ENCODE measurements around the gene C13orf46.

Gene C13orf46

DNA sequence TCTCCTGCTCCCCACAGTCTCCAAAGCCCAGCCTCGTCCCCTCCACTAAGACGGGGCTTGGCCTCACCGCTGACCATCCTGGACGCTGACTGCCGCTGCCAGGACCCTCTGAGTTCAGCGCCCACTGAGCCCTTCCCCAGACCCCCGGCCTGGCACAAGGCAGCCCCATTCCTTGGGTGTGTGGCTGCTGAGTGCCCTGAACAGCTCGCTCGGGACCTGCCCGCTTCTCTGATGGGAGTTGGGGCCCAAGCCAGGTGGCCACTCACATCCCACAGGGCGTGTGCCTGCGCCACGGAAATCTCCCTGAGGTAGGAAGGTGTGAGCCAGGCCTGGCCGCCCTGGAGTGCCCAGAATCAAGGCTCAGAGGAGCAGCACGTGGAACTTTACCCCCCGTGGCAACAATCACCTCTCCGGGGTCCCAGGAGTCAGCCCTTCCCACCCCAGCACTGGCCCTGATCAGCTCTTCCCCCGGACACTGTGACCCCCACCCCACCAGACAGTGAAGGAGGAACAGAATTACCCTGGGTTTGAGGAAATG lies 20.8 kb downstream of the C13orf46 start:
- no peak for DNase-seq

DNA sequence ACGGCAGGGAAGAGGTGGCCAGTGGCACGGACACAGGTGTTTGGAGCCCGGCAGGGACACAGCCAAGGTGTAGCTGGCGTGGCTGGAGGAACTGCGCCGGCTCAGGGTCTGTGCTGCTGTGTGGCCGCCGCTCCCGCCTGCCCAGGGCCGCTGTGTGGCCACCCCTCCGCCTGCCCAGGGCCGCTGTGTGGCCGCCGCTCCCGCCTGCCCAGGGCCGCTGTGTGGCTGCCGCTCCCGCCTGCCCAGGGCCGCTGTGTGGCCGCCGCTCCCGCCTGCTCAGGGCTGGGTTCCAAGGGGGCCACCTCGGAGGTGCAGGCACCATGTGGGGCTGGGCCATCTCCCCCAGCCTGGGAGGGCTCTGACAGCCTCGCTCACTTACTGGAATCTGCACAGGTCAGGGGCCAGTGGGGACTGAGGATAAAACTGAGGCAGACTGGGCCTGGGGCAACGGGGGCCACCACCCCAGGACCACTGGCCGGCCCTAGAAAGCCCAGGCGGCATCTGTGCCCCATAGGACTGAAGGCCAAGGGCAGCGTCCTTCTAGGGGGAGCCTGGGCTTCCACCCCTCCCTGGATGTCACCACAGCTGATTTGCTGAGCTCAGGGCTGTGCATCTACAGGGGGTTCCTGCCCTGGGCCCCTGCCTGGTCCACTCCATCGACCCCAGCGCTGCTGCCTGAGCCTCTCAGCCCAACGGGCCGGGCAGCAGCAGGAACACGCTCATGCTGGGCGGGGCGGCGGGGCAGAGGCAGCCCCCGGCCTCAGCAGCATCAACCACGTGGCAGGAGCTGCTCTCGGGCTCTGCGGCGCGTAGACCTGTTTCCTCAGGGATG lies 21.5 kb downstream of the C13orf46 start:
- DNase-seq = no peak

DNA sequence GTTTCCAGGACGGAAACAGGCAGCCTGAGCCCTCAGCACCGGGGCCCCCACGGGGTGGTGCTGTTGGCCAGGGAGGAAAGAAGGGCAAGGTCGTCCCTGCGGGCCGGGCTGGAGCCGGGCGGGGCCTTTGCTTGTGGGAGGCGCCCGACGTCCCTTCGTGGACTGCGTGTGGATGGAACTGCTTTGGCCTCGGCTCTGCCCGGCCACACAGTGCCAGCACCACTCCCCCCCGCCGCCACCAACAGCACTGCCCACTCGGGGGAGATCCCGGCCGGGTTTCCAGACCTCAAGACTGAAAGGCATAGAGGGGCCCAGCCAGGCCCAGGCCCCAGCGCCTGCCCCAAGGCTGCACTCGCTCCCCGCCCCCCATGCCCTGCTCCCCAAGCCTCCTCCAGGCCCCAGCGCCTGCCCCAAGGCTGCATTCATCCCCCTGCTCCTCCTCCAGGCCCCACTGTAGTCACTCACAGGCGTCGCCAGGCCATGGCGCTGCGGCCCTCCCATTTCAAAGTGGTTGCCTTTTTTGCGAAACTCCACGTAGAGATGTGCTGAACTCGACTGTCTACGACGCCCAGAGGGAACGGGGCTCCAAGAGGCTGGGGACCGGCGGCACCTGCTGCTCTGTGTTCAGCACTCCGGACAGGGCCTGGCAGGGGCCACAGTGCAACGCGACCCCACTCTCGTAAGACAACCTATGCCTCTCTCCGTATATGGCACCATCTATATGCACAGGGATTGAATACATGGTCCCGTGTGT lies 22.5 kb downstream of the C13orf46 start:
- peak; percentile 66 to 94 for DNase-seq

DNA sequence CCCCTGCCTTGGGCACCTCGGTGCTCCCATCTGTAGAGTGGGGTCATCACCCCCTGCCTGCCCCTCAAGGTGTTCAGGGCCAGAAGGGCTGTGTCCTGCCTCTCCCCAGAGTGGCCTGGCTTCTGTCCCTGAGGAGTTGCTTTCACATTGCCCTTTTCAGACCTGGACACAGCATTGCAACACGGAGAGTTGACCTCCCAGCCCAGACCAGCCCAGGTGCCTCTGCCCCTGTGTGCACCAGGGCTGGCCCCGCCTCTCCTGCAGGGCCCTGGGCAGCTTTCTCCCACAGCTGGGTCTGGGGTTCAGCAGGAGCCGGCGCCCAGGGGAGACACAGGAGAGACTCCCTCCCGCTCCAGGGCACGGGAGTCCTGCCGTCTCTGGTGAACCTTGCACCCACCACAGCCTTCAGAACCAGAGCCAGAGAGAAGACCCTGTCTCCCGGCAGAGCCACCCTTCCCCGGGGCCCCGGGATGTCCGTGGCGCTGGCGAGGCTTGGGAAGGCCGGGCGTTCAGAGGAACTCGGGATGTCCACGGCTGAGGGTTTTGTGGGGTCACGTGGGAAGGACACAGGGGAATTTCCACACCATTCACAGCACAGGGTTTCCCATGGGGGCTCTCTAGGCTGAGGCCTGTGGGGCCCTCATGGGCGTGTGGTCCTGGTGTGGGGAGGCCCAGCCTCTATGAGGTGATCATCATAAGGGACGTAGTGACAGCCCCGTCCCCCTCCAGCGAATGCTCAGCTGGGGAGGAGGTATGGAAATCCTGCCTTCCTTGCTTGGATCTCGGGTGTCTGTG lies 23.2 kb downstream of the C13orf46 start:
- no peak for DNase-seq

DNA sequence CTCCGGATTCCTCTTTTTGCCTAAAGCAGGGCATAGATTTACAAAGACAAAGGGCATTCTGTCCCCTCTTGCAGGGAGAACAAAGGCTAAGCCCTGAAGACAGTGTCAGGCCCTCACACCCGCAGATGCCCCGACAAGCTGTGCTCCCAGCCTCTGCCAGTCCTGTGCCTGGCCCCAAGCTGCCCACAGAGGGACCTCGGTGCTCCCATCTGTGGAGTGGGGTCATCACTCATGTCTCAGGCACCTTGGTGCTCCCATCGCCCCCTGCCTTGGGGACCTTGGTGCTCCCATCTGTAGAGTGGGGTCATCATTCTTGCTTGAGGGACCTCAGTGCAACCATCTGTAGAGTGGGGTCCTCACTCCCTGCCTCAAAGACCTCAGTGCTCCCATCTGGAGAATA lies 24.3 kb downstream of the C13orf46 start:
- no peak for DNase-seq

DNA sequence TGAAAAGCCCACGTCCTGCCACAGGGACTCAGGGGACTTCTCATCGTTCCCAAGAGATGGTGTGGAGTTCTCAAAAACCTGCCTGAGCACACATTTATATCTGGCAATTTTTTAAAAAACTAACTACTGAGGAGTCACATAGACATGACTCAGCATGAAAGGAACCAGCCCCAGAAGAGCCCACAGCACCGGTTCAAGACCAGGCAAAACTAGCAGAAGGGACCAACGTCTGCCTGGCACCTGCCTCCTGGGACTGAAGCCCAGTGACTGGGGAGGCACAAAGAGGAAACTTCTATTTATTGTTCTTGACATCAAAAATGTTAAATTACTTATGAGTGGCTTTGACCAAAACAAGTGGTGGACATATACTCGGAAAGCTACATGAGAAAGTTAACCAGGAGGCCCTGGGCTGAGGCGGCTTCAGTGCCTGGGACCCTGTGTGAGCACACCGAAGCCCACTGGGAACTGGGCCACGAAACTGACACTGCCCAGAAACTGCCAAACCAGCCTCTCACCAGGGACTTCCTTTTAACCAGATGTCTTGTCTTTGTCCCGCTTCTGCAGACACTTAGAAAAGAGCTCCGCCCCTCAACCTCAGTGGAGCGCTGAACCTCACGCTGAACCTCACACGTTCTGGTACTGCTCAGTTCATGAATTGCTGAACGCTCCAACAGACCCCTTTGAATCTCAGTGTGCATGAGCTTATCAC lies 25.7 kb downstream of the C13orf46 start:
- no peak for DNase-seq

DNA sequence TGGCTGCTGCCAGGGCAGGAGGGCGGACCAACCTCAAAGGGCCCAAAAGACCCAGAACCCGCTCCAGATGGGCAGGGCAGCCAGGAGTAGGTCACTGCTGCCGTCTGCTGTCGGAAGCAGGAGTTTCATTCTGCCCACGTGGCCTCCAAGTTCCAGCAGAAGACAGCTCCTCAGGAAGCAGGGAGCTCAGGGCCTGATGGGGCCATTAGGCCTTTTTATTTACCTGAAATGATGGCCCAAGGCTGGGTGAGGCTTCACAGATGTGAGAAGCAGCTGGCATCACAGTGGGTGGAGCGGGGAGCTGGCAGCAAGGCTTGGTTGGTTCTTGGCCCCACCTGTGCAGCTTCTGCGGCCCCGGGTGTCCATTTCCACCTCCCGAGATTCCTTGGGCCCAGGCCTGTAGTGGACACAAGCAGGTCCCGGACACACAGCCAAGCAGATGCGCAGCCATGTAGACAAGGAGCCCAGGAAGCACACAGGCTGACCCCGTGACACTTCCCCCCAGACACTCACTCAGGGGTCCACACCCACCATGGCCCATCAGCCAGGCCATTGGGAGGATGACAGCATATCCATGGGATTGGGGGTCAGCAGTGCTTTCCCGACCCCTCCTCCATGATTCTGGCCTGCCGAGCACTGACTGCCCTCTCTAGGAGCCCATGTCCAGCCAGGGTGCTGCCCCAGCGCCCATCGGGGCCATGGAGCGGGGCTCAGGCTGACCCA lies 26.4 kb downstream of the C13orf46 start:
- DNase-seq = peak; percentile 53 to 80

DNA sequence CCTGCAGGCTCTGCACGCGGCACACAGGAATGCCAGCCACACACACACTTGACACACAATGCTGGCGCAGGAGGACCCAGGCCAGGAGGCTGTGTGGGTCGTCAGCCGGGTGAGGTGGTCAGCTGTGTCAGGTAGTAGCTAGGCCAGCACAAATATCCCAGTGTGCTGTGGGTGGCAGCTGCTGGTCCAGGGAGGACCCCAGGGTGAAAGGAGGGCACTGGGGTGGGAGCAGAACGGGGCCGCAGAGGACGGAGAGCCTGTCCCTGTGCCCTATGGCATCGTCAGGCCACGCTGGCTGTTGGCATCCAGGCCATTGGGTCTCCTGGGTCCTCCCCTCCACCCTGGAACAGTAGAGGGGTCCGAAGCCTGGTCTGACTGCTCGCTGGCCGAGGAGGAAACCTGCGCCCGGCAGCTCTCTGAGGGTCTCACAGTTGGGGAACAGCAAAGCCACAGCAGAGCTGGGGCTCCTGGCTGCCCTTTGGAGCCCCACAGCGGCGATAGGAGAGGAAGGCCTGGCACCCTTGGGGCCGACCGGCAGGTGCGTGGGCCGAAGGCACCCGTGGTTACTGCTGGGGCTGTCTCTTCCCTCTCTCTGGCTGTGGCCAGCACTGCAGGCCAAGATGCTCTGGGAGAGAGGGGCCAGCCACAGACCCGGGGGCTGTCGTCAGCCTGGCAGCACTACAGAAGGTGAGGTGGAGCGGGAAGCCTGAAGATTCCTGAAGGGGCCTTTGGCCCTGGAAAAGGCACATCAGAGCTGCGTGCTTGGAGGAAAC lies 27.3 kb downstream of the C13orf46 start:
- no peak for DNase-seq

DNA sequence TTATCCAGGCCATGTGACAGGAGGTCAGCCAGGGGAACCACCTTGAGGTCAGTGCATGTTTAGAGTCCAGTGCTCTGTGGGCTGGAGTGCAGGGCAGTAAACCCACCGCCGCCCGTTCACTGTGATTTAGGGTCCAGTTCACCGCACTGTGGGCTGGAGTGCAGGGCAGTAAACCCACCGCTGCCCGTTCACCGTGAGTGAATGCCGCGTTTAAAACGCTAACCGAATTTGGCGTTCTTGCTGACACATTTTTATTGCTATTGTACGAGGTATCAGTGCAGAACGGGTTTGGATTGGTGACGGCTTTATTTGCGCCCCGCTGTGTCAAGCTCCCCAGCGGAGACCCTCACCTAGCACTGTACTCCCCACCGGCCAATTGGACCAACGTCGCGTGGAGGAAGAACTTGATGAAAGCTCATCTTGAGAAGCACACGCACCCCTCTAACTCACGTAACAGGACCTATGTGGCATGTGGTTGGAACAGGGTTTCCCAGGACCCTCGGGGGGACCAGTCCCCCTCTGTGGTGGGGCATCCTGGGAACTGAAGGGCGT lies 27.9 kb downstream of the C13orf46 start:
- no peak for DNase-seq

DNA sequence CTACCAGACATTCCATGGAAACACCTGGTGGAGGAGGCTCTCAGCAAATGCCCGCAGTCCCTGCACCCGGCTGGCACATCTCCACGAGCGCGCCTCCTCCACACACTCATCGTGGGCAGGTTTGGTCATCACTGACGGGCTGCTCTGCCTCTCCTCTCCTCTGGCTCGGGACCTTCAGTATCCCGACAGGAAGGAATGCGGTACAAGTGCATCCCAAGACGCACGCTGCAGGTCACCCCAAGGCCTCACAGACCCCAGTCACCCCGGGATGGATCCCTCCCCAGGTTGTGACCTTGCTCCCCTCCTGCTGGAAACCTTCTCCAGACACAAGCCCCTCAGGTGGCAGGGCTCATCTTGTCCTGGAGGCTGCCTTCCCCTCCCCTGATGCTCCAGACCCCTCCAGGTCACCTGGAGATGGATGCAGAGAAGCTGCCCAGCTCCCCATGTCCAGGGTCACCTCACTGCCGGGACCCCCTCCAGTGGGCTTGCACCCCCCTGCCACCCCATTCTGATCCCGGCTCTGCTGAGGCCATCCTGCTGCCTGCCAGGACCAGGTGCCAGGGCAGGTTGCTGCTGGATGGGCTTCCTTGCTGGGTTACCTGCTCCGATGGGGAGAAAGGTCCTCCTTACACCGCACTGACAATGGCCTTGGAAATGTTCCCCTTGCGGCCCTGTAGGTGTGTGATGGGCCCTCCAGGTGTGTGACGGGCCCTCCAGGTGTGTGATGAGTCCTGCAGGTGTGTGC lies 29.9 kb downstream of the C13orf46 start:
- no peak for DNase-seq

DNA sequence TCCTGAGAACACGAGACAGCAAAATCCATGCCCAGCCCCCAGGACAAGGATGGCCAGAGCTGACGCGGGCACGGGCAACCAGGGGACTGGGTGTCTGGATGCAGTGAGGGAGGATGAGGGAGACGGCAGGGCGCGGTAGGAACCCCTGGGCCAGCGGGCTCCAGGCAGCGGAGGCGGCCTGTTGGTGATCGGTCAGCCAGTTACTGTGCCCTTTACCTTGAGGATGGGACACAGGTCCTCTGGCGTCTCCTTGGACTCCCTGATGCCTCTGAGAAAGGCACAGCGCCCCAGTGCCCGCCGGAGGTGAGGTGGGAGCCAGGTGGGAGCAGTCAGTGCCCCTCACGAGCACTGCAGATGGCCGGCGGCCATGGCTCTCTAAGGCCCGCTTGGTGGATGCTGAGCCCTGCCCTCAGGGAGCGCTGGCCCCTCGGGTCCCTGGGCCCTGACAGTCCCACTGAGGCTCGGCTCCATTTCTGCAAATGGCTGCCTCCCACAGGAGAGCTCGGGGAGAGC lies 31.2 kb downstream of the C13orf46 start:
- no peak for DNase-seq

DNA sequence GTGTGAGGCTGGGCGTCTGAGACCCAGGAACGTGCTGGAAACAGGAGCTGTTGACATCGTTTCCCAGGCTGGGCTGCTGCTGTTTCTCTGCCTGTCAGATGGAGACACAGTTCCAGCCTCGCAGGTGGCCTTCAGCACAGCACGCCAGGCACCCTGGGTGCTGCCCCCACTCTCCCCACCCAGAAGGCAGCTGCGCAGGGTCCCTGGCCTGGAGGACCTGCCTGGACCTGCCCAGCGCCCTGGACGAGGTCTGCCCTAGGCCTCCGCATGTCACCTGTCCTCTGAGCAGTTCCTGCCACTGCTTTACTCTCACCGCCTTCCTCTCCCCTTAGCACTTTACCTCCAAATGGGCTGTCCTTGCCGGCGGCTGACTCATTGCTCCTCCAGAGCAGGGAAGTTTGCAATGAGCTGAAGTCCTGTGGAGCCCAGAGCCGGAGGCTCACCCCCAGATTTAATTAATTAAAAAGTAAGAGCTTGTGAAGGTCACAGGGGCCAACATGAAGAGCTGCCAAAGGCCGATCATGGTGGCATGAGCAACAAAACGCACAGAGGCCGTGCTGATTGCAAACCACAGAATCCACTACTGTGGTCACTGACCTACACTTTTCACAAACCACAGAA lies 32.2 kb downstream of the C13orf46 start:
- DNase-seq = peak in 1 of 2 experiments; percentile 40

DNA sequence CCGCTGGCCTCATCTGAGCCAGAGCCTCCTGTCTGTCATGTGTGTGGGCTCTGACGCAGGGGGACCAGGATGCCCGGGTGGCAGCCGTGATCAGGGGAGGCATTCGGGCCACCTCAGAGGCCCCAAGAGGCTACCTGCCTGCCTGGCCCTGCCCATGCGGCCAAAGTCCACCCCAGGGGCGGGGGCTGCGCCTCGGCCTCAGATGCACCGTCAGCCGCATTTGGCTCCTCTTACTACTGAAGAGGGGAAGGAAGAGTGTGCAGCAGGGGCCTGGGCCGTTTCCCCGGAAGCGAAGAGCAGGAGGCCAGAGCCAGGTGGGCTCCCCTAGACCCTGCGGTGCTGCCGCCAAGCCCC lies 34.0 kb downstream of the C13orf46 start:
- DNase-seq = peak in 1 of 2 experiments; percentile 61

DNA sequence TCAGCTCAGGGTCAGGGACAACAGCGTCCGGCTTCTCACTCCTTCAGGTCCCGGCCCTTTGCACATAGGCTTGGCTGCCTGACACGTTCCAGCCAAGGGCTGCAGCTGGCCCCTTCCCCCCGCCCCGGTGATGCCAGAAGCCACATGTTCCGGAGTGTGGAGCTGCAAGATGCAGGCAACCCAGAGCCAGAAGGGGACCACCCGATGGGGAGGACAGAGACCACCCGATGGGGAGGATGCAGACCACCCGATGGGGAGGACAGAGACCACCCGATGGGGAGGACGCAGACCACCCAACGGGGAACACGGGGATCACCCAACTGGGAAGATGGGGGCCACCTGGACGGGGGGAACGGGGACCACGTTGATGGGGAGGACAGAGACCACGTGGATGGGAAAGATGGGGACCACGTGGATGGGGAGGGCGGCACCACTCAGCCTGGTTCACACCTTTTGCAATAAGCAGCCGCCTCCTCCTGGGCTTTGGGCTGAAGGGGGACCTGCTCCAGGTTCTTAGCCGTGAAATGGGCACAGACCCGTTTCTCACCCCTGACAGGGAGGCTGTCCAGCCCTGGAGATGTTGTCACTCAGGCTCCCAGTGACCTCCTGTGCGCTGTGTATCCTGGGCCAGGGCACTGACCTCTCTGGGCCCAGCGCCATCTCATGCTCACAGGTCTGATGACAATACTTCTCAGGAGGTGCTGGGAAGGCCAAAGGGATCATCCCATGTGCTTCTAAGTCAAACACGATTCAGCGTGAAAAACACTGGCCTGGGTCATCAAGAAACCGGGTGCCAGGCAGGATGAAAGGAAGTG lies 34.5 kb downstream of the C13orf46 start:
- no peak for DNase-seq

DNA sequence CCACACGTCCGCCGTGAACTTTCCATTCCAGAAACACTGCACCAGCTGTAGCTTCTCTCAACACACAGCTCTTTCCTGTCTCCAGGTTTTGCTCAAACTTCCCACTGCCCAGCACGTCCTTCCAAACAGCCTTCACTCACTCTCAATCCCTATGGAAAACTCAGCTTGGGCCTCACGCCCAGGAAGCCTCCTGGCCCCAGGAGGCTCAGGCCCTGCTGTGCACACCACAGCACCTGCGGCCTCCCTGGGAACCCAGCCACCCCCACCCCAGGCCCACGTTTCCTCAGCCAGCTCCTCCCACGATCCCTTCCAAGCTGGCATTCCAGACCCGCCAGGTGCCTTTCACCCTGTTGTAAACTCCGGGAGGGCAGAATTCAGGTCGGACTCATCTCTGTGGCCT lies 35.2 kb downstream of the C13orf46 start:
- peak in 1 of 2 experiments; percentile 54 for DNase-seq

DNA sequence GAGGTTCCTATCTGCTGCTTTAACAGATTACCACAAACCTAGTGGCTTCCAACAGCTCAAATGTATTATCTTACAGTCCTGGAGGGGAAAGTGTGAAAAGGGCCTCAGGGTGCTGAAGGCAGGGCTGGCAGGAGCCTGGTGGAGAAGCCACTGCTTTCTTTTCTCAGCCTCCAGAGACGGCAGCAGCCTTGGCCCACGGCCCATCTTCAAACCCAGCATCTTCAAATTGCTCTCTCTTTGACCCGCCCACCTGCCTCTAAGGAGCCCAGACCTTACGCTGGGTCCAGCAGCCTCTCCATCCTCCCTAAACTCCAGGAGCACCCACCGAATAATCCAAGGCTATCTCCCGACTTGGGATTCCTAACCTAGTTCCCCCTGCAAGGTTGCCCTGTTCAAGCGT lies 35.6 kb downstream of the C13orf46 start:
- no peak for DNase-seq

DNA sequence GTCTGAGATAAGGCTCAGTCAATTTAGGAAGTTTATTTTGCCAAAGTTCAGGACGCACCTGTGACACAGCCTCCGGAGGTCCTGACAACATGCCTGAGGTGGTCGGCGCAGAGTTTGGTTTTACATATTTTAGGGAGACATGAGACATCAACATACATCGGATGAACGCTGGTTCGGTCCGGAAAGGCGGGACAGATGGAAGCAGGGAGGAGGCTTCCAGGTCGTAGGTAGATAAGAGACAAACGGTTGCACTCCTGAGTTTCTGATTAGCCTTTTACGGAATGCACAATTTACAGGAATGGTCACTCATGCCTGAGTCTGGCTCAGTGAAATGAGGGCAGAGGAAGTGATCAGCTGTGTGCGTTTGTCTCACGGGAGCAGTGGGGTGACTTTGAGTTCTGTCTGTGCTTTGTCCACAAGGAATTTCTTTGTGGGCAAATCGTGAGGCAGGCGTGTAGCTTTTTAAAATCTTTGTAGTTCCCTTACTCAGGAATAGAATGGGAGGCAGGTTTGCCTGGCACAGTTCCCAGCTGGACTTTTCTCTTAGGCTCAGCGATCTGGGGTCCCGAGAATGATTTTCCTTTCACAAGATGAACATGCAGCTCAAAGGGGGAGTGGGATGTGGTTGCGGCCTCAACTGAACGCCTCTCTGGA lies 36.2 kb downstream of the C13orf46 start:
- DNase-seq = no peak

DNA sequence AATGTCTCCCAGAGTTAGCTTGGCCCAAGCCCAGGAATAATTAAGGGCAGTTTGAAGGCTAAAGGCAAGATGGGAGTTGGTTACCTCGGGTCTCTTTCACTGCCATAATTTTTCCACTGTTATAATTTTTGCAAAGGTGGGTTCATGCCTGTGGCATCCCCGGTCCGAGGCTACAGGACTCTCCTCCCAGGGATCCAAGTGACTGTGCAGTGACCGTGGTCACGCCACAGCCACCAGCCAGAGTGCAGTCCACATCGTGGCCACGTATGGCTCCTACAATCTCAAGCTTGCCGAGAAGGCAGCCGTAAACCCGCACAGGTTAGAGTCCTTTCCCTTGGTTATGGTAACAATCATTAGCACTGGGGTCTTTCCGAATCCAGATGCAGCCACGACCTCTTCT lies 36.8 kb downstream of the C13orf46 start:
- DNase-seq = no peak
